ENCODE measurements around the gene LRGUK. TPM values are rescaled to one million over a fixed set of nuclear protein-coding genes. Genes with fewer than 3 reads are reported as not detected.
"Not testable (repeated sequence)": the region's sequence is repeated elsewhere in the genome, so short reads cannot be mapped to it uniquely, and the experiment has no call there.

The LRGUK gene
- total RNA-seq, 4 donors from 2014 or later = 0.10 TPM; not detected in 3

DNA sequence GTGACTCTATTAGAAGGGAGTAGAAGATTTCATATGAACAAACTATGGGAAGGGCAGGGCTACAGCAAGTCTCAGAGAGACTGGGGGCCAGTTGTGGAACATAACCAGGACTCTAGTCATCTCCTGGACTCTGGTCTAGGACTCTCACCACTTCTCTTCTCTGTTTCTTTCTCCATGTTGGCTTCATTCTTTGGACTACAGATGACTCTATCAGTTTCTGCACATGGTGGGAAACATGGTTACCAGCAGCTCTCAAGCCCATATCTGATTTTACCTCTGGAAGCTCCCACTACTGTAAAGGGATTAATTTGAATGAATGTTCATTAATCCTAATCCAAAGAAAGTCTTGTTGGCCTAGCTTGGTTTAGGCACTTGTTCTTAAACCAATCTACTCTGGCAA lies 84.7 kb downstream of the LRGUK start:
- intact Hi-C loops (cut with DNase I; ENCODE audit: low total_unique reads) = no loop called here
- no peak overlapping the region for H3K4me3 ChIP-seq
- H3K27ac ChIP-seq = no peak overlapping the region
- DNase-seq = no peak
- no peaks in the 10 kb centered on the region for H3K27me3 ChIP-seq
- no peaks in the 10 kb centered on the region for H3K4me1 ChIP-seq
- H3K9me3 ChIP-seq = no peaks in the 10 kb centered on the region
- no peaks in the 10 kb centered on the region for H3K36me3 ChIP-seq
- in situ Hi-C loops (cut with MboI; ENCODE audit: low sequenced_read_pairs in 4 of 4) = no loop called here
- TF ChIP-seq POLR2A (IDR thresholded peaks at IDR 0.05) = no peak
- TF ChIP-seq, protein P1, sequence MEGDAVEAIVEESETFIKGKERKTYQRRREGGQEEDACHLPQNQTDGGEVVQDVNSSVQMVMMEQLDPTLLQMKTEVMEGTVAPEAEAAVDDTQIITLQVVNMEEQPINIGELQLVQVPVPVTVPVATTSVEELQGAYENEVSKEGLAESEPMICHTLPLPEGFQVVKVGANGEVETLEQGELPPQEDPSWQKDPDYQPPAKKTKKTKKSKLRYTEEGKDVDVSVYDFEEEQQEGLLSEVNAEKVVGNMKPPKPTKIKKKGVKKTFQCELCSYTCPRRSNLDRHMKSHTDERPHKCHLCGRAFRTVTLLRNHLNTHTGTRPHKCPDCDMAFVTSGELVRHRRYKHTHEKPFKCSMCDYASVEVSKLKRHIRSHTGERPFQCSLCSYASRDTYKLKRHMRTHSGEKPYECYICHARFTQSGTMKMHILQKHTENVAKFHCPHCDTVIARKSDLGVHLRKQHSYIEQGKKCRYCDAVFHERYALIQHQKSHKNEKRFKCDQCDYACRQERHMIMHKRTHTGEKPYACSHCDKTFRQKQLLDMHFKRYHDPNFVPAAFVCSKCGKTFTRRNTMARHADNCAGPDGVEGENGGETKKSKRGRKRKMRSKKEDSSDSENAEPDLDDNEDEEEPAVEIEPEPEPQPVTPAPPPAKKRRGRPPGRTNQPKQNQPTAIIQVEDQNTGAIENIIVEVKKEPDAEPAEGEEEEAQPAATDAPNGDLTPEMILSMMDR (IDR thresholded peaks at IDR 0.05 in 4 of 5, conservative IDR thresholded peaks at IDR 0.05 in 1 of 5) = no peak
- no peak for ATAC-seq

DNA sequence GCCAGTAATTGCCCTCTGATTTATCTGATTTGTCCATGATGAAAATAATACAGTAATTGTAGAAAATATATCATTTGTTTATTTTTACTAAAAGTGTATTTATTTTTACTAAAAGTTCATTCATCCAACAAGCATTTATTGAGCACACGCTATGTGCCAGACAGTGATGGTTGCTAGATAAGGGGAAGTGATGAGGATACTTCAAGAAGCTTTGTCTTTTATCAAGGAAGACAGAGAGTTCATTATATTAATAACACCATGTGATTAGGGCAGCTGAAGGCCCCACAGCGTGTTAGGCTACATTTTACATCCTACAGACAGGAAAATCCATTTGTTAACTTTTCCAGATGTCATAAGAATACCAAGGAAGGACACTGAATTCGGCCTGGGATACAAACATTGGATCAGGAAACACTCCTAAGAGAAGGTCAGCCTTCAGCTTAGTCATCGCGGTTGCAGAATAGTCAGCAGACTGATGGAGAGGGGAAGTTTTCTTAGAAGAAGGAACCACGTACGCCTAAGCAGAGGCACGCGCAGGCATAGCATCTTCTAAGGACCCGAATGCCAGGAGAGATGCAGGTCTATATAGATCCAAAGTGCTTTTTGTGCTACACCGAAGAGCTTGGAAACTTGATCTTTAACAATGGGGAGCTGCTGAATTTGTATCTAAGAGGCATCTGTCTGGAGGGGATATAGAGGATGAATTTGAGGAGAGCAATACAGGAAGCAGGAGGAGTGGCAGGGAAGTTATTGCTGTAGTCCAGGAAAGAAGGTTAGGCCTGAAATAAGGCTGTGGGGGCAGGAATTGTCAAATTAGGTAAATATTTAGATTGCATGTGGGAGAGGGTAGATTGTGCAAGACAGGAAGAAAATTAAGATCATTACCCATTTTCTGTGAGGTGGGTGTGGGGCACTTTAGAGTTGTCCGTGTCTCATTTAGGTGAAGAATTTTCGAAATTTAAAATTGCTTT lies 85.7 kb downstream of the LRGUK start:
- intact Hi-C loops (cut with DNase I; ENCODE audit: low total_unique reads) (no loop called here), in situ Hi-C loops (cut with MboI; ENCODE audit: low sequenced_read_pairs in 4 of 4) (no loop called here)
- no peaks in the 10 kb centered on the region for H3K27me3 ChIP-seq
- TF ChIP-seq, protein P1 (IDR thresholded peaks at IDR 0.05 in 4 of 5, conservative IDR thresholded peaks at IDR 0.05 in 1 of 5) = no peak
- no peak for TF ChIP-seq POLR2A (IDR thresholded peaks at IDR 0.05)
- no peaks in the 10 kb centered on the region for H3K4me1 ChIP-seq
- no peak overlapping the region for H3K27ac ChIP-seq
- DNase-seq = no peak
- no peaks in the 10 kb centered on the region for H3K36me3 ChIP-seq
- H3K4me3 ChIP-seq = no peak overlapping the region
- H3K9me3 ChIP-seq = no peaks in the 10 kb centered on the region
- ATAC-seq = no peak

DNA sequence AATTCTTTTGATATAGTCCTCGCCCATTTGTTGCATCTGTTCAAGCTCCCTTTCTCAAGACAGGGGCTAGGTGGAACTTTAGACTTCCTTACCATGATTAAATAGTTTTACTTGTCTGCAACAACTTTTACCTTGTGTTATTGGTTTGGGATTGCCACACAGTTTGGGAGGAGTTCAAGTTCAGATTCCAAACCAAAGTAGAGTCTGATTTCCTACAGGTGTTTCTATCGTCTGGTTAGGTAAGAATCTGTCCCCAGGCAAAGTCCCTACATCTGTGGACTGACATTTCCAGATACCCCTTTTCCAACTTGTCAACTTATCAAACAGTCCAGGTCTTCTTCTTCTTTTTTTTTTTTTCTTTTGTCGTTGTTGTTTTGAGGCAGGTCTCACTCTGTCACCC lies 93.1 kb downstream of the LRGUK start:
- no peak for ATAC-seq
- H3K4me1 ChIP-seq = no peaks in the 10 kb centered on the region
- no peak overlapping the region for H3K4me3 ChIP-seq
- no peaks in the 10 kb centered on the region for H3K9me3 ChIP-seq
- DNase-seq = no peak
- TF ChIP-seq POLR2A (IDR thresholded peaks at IDR 0.05) = no peak
- TF ChIP-seq, protein P1 (IDR thresholded peaks at IDR 0.05 in 4 of 5, conservative IDR thresholded peaks at IDR 0.05 in 1 of 5) = no peak
- H3K36me3 ChIP-seq = no peaks in the 10 kb centered on the region
- intact Hi-C loops (cut with DNase I; ENCODE audit: low total_unique reads) = no loop called here
- H3K27me3 ChIP-seq = no peaks in the 10 kb centered on the region
- no peak overlapping the region for H3K27ac ChIP-seq
- in situ Hi-C loops (cut with MboI; ENCODE audit: low sequenced_read_pairs in 4 of 4) = no loop called here

DNA sequence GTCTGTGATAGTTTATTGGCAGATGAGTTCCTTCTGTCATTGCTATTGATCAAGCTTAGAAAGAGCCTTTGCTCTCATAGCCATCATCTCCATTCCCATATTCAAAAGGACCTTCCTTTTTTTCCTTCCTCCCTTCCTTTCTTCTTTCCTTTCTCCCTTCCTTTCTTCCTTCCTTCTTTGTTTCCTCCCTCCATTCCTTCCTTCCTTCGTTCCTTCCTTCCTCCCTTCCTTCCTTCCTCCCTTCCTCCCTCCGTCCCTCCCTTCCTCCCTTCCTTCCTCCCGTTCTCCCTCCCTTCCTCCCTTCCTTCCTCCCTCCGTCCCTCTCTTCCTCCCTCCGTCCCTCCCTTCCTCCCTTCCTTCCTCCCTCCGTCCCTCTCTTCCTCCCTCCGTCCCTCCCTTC lies 104.2 kb downstream of the LRGUK start:
- ATAC-seq; in situ Hi-C loops (cut with MboI; ENCODE audit: low sequenced_read_pairs in 4 of 4); DNase-seq; H3K27ac ChIP-seq; H3K9me3 ChIP-seq; H3K36me3 ChIP-seq; intact Hi-C loops (cut with DNase I; ENCODE audit: low total_unique reads); H3K27me3 ChIP-seq; H3K4me3 ChIP-seq; H3K4me1 ChIP-seq: not testable (repeated sequence)

DNA sequence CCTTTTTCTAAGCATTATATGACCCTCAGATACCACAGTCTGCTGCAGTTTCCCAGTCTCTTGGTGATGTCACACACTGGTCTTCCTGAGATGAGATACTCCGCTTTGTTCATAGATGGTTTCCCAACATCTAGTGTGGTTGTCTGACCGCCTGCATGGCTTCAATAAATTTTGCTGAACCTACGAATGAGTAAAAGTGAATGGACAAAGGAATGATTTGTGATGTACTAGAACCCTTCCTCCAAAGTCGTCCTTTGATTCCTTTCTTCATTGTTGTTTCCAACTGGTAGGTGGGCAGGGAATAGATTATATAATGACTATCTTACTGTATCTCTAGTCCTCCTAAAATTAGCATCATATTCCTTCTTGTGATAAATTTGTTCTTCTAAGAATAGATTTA lies 107.1 kb downstream of the LRGUK start:
- H3K4me1 ChIP-seq = no peaks in the 10 kb centered on the region
- no peak overlapping the region for H3K27ac ChIP-seq
- DNase-seq (no peak), ATAC-seq (no peak)
- intact Hi-C loops (cut with DNase I; ENCODE audit: low total_unique reads) = no loop called here
- TF ChIP-seq, protein P1 (IDR thresholded peaks at IDR 0.05 in 4 of 5, conservative IDR thresholded peaks at IDR 0.05 in 1 of 5) = no peak
- TF ChIP-seq POLR2A (IDR thresholded peaks at IDR 0.05) = no peak
- in situ Hi-C loops (cut with MboI; ENCODE audit: low sequenced_read_pairs in 4 of 4) = no loop called here
- H3K27me3 ChIP-seq = no peaks in the 10 kb centered on the region
- H3K36me3 ChIP-seq = no peaks in the 10 kb centered on the region
- no peaks in the 10 kb centered on the region for H3K9me3 ChIP-seq
- no peak overlapping the region for H3K4me3 ChIP-seq
